AG10803 (cell line): ENCODE measurements around the gene ZNF525.
"Not testable (repeated sequence)": the region's sequence is repeated elsewhere in the genome, so short reads cannot be mapped to it uniquely, and the experiment has no call there.

ENCODE experiments used
- DNase-seq: peaks from one replicate; pipeline ENCODE4 v3.0.0; 2010; ENCODE audit warnings: low read depth
- H3K4me3 ChIP-seq: 2 replicates; pipeline ENCODE4 v1.5.1; 2011; ENCODE audit warnings: mild to moderate bottlenecking, low read length, control low read depth
- CTCF ChIP-seq: conservative IDR thresholded peaks from 2 replicates; pipeline ENCODE4 v1.5.1; 2011; ENCODE audit warnings: mild to moderate bottlenecking, low read length, control low read depth, inconsistent platforms

The ZNF525 gene

GRCh38 chr19:53388168-53388567 is 22.7 kb downstream of the ZNF525 start:
- no peak for TF ChIP-seq CTCF
- DNase-seq, result no peak
- H3K4me3 ChIP-seq, result no peak overlapping the region

DNA sequence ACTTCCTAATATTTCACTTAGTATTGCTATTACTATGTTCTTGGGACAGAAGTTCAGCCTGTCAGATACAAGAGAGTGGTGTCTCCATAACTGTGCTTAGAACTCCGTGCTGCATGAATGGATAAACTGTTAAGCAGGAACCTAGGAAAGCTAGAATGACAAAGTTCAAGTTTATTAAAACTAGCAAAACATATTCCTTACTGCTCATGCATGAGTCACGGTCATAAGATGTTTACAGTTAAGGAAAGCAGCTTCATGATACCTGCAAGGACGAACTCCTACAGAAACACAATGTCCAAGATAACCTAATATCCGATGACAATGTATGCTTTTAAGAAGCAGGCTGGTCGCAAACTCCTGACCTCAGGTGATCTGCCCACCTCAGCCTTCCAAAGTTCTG is 23.4 kb downstream of the ZNF525 start:
- no peak for TF ChIP-seq CTCF
- DNase-seq, result no peak
- no peak overlapping the region for H3K4me3 ChIP-seq

- DNase-seq, result no peak
- TF ChIP-seq CTCF, result no peak
- H3K4me3 ChIP-seq, result no peak overlapping the region
Observed at GRCh38 chr19:53389571-53389970, 24.1 kb downstream of the ZNF525 start.

DNA sequence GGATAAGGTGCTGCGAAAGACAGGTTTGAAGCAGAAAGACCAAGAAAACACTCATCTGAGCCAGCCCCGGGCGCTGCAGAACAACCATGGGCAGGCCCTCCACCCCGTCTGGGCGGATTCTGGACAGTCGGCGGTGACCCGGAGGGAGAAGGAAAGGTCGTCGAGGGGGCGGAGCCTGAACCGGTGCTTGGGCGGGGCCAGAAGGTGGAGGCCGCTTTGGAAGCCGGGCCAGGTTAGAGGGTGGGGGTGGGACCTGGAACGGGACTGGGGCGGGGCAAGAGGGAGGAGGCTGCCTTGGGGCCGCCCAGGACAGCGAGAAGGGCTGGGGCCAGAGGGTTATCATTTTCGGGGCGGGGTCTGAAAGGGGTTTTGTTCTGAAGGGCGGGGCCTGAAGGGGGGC is 24.5 kb downstream of the ZNF525 start:
- no peak overlapping the region for H3K4me3 ChIP-seq
- no peak for TF ChIP-seq CTCF
- DNase-seq, result no peak

GRCh38 chr19:53394522-53394973 is 29.0 kb downstream of the ZNF525 start:
- peak; percentile 58 for DNase-seq
- no peak for TF ChIP-seq CTCF
- H3K4me3 ChIP-seq, result peak overlapping the region; percentile 84

DNA sequence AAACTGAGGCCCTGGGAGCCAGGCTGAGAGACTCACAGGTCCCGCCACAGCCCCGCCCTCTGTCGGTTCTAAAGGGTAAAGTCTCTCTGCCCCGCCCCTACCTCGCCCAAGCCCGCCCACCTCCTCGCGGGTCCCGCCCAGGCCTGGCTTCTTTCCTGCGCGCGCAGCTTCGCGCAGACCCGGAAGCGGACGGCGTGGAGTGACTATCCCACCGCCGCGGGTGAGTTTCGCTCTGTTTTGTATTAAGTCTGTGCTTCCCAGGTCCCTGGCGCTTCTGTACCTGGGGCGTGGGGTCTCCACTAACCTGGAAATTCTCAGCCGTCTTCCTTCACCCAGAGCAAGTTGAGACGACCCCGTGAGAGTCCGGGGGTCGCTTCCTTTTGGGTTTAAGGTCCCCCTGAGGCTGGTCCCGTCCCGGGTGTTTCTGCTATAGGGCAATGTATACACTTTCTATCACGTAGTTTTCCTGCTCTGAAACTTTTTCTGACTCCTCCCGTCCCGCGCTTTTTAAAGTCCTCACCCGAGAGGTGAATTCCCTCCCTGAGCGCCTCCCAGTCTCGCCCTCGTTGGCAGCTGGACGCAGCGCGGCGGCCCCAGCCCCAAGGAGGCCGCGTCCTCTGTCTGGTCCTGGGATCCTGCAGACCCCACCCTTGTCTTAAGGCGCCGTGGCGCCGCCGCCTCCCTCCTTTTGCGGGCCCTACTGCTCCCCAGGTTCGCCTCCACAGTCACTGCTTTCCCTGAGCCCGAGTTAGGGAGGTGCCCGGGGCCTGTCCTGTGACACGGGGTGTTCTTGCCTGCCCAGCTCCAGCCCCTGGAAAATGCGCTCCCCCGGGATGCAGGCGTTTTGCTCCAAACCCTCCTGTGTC is 29.7 kb downstream of the ZNF525 start, which contains the start of gene ZNF765:
TSS of gene ZNF765 (plus strand) at position 176 of the 866 bp plus-strand sequence. CDS start 2,867 bp downstream, outside the sequence.
- peak within 1 kb of the TSS; percentile 84 for H3K4me3 ChIP-seq
- peak; percentile 51 for TF ChIP-seq CTCF
- peak; percentile 91 for DNase-seq

GRCh38 chr19:53395840-53396524 is 30.5 kb downstream of the ZNF525 start:
- H3K4me3 ChIP-seq, result peak overlapping the region; percentile 84
- not testable (repeated sequence) for DNase-seq
